Neural cell (in vitro differentiated cells): ENCODE measurements around the gene HEPHL1. TPM values are rescaled to one million over a fixed set of nuclear protein-coding genes. Genes with fewer than 3 reads are reported as not detected.
"Not testable (repeated sequence)": the region's sequence is repeated elsewhere in the genome, so short reads cannot be mapped to it uniquely, and the experiment has no call there.

Experiments
- H2AFZ ChIP-seq: fragments of 200-600, 300-800 bp; sonication (generic), shearing (Covaris generic); 2 replicates; pipeline ENCODE4 v1.6.0; 2014; ENCODE audit warnings: low read depth, mild to moderate bottlenecking, antibody characterized with exemption, low read length, moderate library complexity
- H3F3A ChIP-seq: fragments of 200-600 bp; shearing (Covaris generic); 2 replicates; pipeline ENCODE4 v1.6.1; 2016; ENCODE audit warnings: mild to moderate bottlenecking, moderate library complexity, mixed read lengths, antibody characterized with exemption, low read length; ENCODE audit not compliant: insufficient read depth, poor library complexity, severe bottlenecking
- H3K27ac ChIP-seq: fragments of 200-600, 300-800 bp; sonication (generic), shearing (Covaris generic); 2 replicates; pipeline ENCODE4 v1.5.1; 2014; ENCODE audit warnings: mild to moderate bottlenecking, low read length, moderate library complexity
- H3K27me3 ChIP-seq: fragments of 300-800, 200-600 bp; sonication (generic), shearing (Covaris generic); 2 replicates; pipeline ENCODE4 v1.6.0; 2014; ENCODE audit warnings: mild to moderate bottlenecking, low read depth, low read length, moderate library complexity; ENCODE audit not compliant: insufficient read depth
- H3K36me3 ChIP-seq: fragments of 300-800, 200-600 bp; sonication (generic), shearing (Covaris generic); 2 replicates; pipeline ENCODE4 v1.5.1; 2014; ENCODE audit warnings: mild to moderate bottlenecking, antibody characterized with exemption, low read length, moderate library complexity; ENCODE audit not compliant: insufficient read depth
- H3K4me2 ChIP-seq: fragments of 300-800, 200-600 bp; sonication (generic), shearing (Covaris generic); 2 replicates; pipeline ENCODE4 v1.6.0; 2014; ENCODE audit warnings: mild to moderate bottlenecking, low read length
- H3K4me3 ChIP-seq: fragments of 300-800, 200-600 bp; sonication (generic), shearing (Covaris generic); 2 replicates; pipeline ENCODE4 v1.5.1; 2014; ENCODE audit warnings: mild to moderate bottlenecking, low read length, moderate library complexity
- H3K79me2 ChIP-seq: fragments of 200-600 bp; shearing (Covaris generic); replicated peaks from 2 replicates; pipeline ENCODE4 v1.6.0; 2014; ENCODE audit warnings: mild to moderate bottlenecking, low read length, moderate library complexity; ENCODE audit not compliant: insufficient read depth
- H3K9ac ChIP-seq: fragments of 300-800, 200-600 bp; sonication (generic), shearing (Covaris generic); 2 replicates; pipeline ENCODE4 v1.6.1; 2016; ENCODE audit warnings: mild to moderate bottlenecking, low read length, mixed read lengths
- H3K9me2 ChIP-seq: fragments of 200-600 bp; shearing (Covaris generic); 2 replicates; pipeline ENCODE4 v1.6.1; 2016; ENCODE audit warnings: mild to moderate bottlenecking, low read length, mixed read lengths; ENCODE audit not compliant: insufficient read depth
- H3K9me3 ChIP-seq: fragments of 200-600, 300-800 bp; sonication (generic), shearing (Covaris generic); 2 replicates; pipeline ENCODE4 v1.6.1; 2016; ENCODE audit warnings: mild to moderate bottlenecking, mixed run types, low read length, moderate library complexity, mixed read lengths
- H4K20me1 ChIP-seq: fragments of 200-600 bp; shearing (Covaris generic); 2 replicates; pipeline ENCODE4 v1.6.1; 2016; ENCODE audit warnings: mild to moderate bottlenecking, mixed run types; ENCODE audit not compliant: insufficient read depth
- EP300 ChIP-seq: fragments of 450-650 bp; conservative IDR thresholded peaks from 2 replicates; pipeline ENCODE4 v1.6.1; 2014; ENCODE audit warnings: antibody characterized with exemption, mild to moderate bottlenecking, moderate library complexity; ENCODE audit not compliant: poor library complexity, severe bottlenecking
- EZH2 ChIP-seq: fragments of 200-600, 300-800 bp; shearing (Covaris generic), sonication (generic); IDR thresholded peaks from 2 replicates; pipeline ENCODE4 v1.6.1; 2014; ENCODE audit warnings: antibody characterized with exemption, low read length, borderline replicate concordance, mild to moderate bottlenecking; ENCODE audit not compliant: insufficient read depth, poor library complexity, severe bottlenecking
- MXI1 ChIP-seq: fragments of 450-650 bp; conservative IDR thresholded peaks from 2 replicates; pipeline ENCODE4 v1.6.1; 2014; ENCODE audit warnings: antibody characterized with exemption, mild to moderate bottlenecking; ENCODE audit not compliant: poor library complexity, severe bottlenecking
- POLR2AphosphoS5 ChIP-seq: IDR thresholded peaks from 2 replicates; pipeline ENCODE4 v1.6.1; 2012
- RAD21 ChIP-seq: fragments of 450-650 bp; conservative IDR thresholded peaks from 2 replicates; pipeline ENCODE4 v1.6.1; 2014; ENCODE audit warnings: antibody characterized with exemption, mild to moderate bottlenecking, moderate library complexity
- SMC3 ChIP-seq: fragments of 450-650 bp; conservative IDR thresholded peaks from 2 replicates; pipeline ENCODE4 v1.6.1; 2014; ENCODE audit warnings: antibody characterized with exemption, mild to moderate bottlenecking, moderate library complexity; ENCODE audit not compliant: poor library complexity
- TAF1 ChIP-seq: IDR thresholded peaks from 2 replicates; pipeline ENCODE4 v1.6.1; 2012; ENCODE audit warnings: low read depth
- polyA plus RNA-seq: library from polyadenylated mRNA; depleted of rRNA; stranded (reverse); fragments of >200 nt; gene quantifications from 2 replicates; pipeline ENCODE4 v1.2.3, GENCODE V29; 2014
- TF ChIP-seq, protein P1 (sequence below): fragments of 450-650 bp; IDR thresholded peaks from 2 replicates; pipeline ENCODE4 v1.5.1; 2014; ENCODE audit warnings: antibody characterized with exemption, mild to moderate bottlenecking, moderate library complexity; ENCODE audit not compliant: poor library complexity, severe bottlenecking
- TF ChIP-seq, protein P2 (sequence below): IDR thresholded peaks from 2 replicates; pipeline ENCODE4 v1.6.1; 2012; ENCODE audit warnings: borderline replicate concordance

Gene HEPHL1
- polyA plus RNA-seq, 1 donor from 2014 or later, result not detected

DNA sequence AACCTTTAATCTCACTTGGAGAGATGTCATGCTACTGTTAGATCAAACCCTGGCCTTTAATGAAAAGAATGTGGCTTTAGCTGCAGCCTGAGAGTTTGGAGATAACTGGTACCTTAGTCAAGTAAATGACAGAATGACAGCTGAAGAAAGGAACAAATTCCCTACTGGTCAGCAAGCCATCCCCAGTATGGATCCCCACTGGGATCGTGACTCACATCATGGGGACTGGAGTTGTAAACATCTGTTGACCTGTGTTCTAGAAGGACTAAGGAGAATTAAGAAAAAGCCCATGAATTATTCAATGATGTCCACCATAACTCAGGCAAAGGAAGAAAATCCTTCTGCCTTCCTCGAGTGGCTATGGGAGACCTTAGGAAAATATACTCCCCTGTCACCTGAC is 99.4 kb downstream of the HEPHL1 start:
- H3F3A ChIP-seq, H3K4me3 ChIP-seq, H3K4me2 ChIP-seq, H3K9ac ChIP-seq, H3K27ac ChIP-seq, H3K36me3 ChIP-seq, H2AFZ ChIP-seq, H3K9me3 ChIP-seq, H3K27me3 ChIP-seq, H3K79me2 ChIP-seq, H4K20me1 ChIP-seq, H3K9me2 ChIP-seq: not testable (repeated sequence)

DNA sequence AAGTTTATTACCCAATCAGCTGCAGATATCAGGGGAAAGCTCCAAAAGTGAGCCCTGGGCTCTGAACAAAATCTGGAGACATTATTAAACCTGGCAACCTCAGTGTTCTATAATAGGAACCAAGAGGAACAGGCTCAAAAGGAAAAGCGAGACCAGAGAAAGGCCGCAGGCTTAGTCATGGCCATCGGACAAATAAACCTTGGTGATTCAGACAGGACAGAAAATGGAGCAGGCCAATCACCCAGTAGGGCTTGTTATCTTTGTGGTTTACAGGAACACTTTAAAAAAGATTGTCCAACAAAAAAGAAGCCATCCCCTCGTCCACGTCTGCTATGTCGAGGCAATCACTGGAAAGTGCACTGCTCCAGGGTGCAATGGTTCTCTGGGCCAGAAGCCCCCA is 99.8 kb downstream of the HEPHL1 start:
- no peaks in the 10 kb centered on the region for H3F3A ChIP-seq
- no peaks in the 10 kb centered on the region for H3K27me3 ChIP-seq
- H3K36me3 ChIP-seq, result no peaks in the 10 kb centered on the region
- no peaks in the 10 kb centered on the region for H4K20me1 ChIP-seq
- no peak overlapping the region for H3K27ac ChIP-seq
- H3K9me3 ChIP-seq, result no peaks in the 10 kb centered on the region
- H3K9ac ChIP-seq, result no peak overlapping the region
- no peak overlapping the region for H3K4me3 ChIP-seq
- H3K4me2 ChIP-seq, result no peak overlapping the region
- H3K9me2 ChIP-seq, result no peaks in the 10 kb centered on the region
- TF ChIP-seq, protein P1, sequence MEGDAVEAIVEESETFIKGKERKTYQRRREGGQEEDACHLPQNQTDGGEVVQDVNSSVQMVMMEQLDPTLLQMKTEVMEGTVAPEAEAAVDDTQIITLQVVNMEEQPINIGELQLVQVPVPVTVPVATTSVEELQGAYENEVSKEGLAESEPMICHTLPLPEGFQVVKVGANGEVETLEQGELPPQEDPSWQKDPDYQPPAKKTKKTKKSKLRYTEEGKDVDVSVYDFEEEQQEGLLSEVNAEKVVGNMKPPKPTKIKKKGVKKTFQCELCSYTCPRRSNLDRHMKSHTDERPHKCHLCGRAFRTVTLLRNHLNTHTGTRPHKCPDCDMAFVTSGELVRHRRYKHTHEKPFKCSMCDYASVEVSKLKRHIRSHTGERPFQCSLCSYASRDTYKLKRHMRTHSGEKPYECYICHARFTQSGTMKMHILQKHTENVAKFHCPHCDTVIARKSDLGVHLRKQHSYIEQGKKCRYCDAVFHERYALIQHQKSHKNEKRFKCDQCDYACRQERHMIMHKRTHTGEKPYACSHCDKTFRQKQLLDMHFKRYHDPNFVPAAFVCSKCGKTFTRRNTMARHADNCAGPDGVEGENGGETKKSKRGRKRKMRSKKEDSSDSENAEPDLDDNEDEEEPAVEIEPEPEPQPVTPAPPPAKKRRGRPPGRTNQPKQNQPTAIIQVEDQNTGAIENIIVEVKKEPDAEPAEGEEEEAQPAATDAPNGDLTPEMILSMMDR, result no peak
- TF ChIP-seq RAD21 (no peak), EZH2 (no peak)
- TF ChIP-seq, protein P2, sequence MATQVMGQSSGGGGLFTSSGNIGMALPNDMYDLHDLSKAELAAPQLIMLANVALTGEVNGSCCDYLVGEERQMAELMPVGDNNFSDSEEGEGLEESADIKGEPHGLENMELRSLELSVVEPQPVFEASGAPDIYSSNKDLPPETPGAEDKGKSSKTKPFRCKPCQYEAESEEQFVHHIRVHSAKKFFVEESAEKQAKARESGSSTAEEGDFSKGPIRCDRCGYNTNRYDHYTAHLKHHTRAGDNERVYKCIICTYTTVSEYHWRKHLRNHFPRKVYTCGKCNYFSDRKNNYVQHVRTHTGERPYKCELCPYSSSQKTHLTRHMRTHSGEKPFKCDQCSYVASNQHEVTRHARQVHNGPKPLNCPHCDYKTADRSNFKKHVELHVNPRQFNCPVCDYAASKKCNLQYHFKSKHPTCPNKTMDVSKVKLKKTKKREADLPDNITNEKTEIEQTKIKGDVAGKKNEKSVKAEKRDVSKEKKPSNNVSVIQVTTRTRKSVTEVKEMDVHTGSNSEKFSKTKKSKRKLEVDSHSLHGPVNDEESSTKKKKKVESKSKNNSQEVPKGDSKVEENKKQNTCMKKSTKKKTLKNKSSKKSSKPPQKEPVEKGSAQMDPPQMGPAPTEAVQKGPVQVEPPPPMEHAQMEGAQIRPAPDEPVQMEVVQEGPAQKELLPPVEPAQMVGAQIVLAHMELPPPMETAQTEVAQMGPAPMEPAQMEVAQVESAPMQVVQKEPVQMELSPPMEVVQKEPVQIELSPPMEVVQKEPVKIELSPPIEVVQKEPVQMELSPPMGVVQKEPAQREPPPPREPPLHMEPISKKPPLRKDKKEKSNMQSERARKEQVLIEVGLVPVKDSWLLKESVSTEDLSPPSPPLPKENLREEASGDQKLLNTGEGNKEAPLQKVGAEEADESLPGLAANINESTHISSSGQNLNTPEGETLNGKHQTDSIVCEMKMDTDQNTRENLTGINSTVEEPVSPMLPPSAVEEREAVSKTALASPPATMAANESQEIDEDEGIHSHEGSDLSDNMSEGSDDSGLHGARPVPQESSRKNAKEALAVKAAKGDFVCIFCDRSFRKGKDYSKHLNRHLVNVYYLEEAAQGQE, result no peak
- H2AFZ ChIP-seq, result no peak overlapping the region
- no peaks in the 10 kb centered on the region for H3K79me2 ChIP-seq

DNA sequence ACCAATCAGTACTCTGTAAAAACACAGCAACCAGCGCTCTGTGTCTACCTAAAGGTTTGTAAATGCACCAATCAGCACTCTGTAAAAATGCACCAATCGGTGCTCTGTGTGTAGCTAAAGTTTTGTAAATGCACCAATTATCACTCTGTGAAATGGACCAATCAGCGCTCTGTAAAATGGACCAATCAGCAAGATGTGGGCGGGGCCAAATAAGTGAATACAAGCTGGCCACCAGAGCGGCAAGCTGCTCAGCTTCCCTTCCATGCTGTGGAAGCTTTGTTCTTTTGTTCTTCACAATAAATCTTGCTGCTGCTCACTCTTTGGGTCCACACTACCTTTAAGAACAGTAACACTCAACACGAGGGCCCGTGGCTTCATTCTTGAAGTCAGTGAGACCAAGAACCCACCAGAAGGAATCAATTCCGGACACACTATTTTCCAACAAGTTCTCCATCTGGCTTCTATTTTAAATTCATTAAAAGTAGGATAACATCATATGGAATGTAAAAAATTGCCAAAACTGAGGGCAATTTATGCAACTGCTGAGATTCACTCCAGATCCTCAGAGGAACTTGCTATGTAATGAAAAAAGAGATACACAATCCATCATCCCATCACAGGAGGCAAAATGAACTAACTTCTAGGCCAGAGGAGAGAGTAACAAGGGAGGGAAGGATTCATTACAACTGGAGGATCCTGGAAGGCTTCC is 104.4 kb downstream of the HEPHL1 start:
- Histone ChIP-seq H4K20me1 (no peaks in the 10 kb centered on the region), H3K79me2 (peaks cover 32% of the 10 kb centered on the region), H3K27me3 (no peaks in the 10 kb centered on the region), H3F3A (no peaks in the 10 kb centered on the region), H2AFZ (no peak overlapping the region), H3K9me2 (no peaks in the 10 kb centered on the region), H3K4me3 (no peak overlapping the region), H3K9ac (no peak overlapping the region), H3K27ac (no peak overlapping the region), H3K4me2 (no peak overlapping the region), H3K36me3 (no peaks in the 10 kb centered on the region), H3K9me3 (no peaks in the 10 kb centered on the region)
- no peak for TF ChIP-seq SMC3
- no peak for TF ChIP-seq POLR2AphosphoS5
- TF ChIP-seq RAD21, result no peak
- no peak for TF ChIP-seq TAF1
- TF ChIP-seq, protein P2, result no peak
- TF ChIP-seq, protein P1, result no peak
- no peak for TF ChIP-seq EZH2
- no peak for TF ChIP-seq EP300
- TF ChIP-seq MXI1, result no peak
